GM21825 (cell line): ENCODE results near the gene NAALAD2.
"Not testable (repeated sequence)": the region's sequence is repeated elsewhere in the genome, so short reads cannot be mapped to it uniquely, and the experiment has no call there.

ENCODE experiments used
- ATAC-seq: cut with Tn5 transposase; IDR thresholded peaks from one replicate; pipeline ENCODE4 v1.9.1; 2021; ENCODE audit warnings: mild to moderate bottlenecking, moderate library complexity; ENCODE audit not compliant: unreplicated experiment

Gene NAALAD2

DNA sequence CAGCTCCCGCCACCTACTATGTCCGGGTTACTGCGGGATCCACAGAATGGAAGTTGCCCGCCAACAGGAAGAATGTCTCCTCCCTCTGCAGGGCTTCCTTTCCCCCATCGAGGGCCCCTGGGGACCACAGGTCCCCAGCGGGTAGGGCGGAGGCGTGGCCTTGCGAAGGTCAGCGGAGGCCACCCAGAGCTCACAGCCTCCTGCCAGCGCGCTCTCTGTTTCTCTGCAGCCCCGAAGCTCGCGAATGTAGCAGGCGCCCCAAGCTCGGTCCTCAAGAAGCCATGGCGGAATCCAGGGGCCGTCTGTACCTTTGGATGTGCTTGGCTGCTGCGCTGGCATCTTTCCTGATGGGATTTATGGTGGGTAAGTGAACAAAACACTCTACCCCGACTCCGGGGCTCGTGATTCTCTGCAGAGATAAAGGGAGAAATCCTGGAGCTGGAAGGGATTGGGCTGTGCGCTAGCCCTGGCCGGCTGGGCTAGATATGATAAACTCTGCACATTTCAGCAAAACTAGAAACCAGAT is at the start of gene NAALAD2:
Gene NAALAD2 (plus strand): TSS at position 186 of the 526 bp plus-strand sequence. CDS start 96 bp downstream, at position 282.
- ATAC-seq: peak; percentile 93

DNA sequence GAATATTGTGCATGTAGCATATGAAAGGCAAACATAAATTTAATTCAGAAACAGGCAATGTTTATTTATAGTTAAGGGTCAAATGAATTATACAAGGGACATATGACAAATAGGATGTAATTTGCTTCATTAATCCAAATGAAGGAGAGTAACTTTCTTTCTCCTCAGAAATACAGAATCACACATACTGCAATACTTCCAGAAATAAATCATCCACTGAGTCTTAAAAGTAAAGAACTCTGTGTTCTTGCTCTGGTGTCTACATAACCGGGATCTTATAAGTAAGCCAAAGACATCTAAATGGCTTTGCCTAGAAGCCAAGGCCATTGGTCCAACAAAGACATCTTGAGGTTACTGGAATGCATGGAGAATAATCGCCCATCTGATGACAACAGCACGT is 48.8 kb upstream of the NAALAD2 start, which contains the start of gene UBTFL1:
Gene UBTFL1 (plus strand): TSS at position 301 of the 400 bp plus-strand sequence. CDS start 0 bp downstream, at position 301.
- ATAC-seq: not testable (repeated sequence)

- not testable (repeated sequence) for ATAC-seq
Measured at GRCh38 chr11:90088731-90089130, 45.7 kb upstream of the NAALAD2 start.

GRCh38 chr11:90095230-90095924 is 39.1 kb upstream of the NAALAD2 start:
- ATAC-seq: not testable (repeated sequence)

DNA sequence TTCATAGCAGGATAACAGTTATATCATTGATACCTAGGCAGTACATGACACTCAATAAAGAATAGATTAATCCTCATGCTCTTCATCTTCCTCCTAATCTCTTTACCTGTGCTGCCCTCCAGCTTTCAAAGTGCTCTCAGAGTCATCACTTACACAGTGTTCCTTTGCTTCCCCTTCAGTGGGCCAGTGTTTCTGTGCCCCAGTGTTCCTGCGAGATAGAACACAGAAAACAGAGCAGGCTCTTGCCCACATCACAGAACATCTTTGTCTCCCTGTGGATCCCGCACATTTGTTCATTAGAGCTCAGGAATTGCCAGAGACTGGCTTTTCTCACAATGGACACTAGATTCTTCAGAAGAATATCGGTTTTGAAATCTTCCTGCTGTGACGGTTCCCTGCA is 36.2 kb upstream of the NAALAD2 start:
- ATAC-seq: not testable (repeated sequence)

DNA sequence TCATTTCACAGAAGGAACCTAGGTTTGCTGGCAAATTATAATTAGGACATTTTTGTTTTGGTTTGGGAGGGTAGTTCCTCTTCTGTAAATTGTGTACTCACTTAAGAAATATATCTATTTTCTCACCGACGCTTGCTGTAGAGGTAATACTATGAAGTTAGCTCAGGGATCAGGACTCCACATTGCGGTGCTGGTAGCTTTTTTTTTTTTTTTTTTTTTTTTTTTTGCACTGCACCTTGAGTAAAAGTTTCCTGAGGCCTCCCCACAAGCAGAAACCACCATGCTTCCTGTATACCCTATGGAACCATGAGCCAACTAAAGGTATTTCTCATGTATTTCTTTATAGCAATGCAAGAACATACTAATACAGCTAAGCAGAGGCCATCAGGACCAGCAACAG is 34.0 kb upstream of the NAALAD2 start:
- no peak for ATAC-seq

DNA sequence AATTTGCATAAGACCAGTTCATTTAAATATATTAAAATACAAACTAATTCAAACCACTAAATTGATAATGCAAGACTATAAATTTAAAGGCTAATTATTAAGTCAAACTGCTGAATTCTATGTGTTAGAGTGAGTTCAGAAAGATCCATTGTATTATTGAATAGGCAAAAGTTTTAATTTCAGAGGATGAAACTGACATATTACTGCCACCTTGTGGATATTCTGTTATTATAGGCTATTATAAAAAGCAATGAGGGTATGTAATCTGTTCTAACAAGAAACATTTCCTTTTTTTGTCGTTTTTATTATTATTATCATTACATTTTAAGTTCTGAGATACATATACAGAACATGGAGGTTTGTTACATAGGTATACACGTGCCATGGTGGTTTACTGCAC is 20.9 kb upstream of the NAALAD2 start:
- no peak for ATAC-seq

DNA sequence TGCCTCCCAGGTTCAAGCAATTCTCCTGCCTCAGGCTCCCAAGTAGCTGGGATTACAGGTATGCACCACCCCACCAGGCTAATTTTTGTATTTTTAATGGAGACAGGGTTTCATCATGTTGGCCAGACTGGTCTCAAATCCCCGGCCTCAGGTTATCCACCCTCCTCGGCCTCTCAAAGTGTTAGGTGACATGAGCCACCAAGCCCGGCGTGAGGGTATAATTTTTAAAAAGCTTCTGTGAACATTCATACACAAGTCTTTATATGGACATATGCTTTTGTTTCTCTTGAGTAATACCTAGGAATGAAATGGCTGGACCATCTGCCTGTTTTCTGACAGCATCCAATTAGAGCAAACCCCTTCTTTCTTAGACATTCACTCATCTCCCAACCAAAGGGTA is 14.3 kb upstream of the NAALAD2 start:
- no peak for ATAC-seq

DNA sequence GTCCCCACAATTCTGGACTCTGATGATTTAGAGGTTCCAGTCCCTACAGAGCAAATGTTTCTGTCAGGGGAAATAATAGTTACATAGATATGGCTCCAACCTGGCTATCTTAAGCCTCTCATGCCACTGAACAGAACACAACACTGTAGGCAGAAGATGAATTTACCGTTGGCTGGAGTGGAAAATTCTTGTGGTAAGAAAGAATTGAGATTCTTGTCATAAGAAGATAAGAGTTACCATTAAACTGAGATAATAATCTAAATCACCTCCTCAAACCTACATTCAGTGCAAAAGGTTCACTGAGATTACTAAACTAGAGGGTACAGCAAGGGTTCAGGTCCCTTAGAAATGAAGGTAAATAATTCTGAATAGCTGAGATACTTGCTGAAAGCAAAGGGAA is 10.1 kb upstream of the NAALAD2 start:
- no peak for ATAC-seq

- ATAC-seq: no peak
Measured at GRCh38 chr11:90124946-90125345, 9.5 kb upstream of the NAALAD2 start.

GRCh38 chr11:90133560-90134477 is 644 bp upstream of the NAALAD2 start:
- no peak for ATAC-seq

DNA sequence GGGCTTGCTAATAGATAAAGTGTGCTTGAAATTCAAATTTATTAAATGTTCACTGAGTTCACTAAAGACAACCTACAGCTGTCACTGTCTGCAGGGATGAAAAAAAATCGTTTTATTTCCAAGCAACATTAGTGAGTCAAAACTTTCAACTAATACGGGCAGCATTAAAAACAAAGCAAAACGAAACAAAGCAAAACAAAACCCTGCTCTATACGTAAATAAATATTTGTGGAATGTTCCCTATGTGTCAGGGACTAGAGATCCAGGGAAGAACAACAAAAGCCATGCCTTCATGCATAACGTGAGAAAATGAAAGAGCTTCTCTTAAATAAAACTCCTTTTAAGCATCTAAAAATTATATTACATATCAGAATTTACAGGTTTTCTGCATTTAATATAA is 553 bp downstream of the NAALAD2 start:
- no peak for ATAC-seq

- ATAC-seq: no peak
Measured at GRCh38 chr11:90148900-90149299, 14.4 kb downstream of the NAALAD2 start.

DNA sequence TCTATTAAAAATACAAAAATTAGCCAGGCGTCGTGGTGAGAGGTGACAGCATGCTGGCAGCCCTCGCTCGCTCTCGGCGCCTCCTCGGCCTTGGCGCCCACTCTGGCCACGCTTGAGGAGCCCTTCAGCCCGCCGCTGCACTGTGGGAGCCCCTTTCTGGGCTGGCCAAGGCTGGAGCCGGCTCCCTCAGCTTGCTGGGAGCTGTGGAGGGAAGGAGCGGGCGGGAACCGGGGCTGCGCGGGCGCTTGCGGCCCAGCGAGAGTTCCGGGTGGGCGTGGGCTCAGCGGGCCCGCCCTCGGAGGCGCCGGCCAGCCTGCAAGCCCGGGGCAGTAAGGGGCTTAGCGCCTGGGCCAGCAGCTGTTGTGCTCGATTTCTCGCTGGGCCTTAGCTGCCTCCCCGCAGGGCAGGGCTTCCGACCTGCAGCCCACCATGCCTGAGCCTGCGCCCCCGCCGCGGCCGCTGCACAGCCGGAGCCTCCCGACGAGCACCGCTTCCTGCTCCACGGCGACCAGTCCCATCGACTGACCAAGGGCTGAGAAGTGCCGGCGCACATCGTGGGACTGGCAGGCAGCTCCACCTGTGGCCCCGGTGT is 32.6 kb downstream of the NAALAD2 start:
- not testable (repeated sequence) for ATAC-seq

- not testable (repeated sequence) for ATAC-seq
Measured at GRCh38 chr11:90167704-90168103, 33.2 kb downstream of the NAALAD2 start.

DNA sequence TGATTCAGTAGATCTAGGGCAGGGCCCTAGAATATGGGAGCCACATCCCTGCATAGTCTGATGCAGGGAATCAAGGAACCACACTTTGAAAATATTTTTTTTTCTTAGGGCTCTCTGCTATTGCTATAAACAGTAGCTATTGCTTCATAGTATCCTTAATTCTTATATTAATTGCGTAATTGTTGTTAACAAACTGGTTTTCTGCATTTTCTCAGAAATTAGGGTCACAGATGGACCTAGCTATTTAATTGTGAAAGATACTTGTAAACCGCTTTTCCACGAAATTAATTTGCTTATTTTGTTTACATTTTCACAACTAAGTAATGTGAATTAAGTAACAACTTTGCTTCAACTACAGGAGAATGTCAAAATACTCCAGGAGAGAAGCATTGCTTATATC is 34.1 kb downstream of the NAALAD2 start:
- ATAC-seq: no peak

DNA sequence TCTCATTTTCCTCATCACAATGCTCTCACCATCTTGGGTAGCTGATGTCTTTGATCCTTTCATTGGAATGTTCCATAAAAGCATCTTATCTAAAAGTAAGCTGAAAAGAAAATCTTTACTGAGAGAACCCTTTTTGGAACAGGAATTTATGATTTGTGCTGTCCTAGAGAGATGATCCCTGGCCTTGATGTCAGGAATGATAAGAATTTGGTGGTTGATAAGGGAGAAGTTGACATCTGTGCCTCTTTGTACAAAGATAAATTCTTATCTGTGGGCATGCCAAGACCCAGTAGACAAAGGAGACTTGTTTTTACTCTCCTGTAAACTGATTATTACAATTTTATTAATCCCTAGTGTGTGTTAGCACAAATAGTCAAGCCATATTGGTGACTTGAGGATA is 36.9 kb downstream of the NAALAD2 start:
- no peak for ATAC-seq

DNA sequence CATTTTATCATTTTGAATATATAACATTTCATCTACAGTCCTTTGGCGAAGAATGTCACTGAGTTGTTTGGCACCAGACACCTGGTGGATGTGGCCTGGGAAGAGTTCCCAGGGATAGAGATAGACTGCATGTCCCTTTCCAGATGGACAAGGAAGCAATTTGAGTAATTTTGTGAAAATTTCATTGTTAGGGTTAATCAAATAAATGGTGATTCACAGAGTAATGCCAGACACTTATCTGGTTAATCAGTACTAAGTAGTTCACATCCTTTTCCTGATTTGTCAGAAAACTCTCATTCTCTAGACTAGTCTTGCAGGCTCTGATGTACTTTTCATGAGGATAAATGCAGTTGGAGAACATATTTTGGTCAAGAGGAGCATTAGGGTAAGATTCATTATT is 41.6 kb downstream of the NAALAD2 start:
- no peak for ATAC-seq

GRCh38 chr11:90178751-90179150 is 44.3 kb downstream of the NAALAD2 start:
- ATAC-seq: no peak

- no peak for ATAC-seq
Measured at GRCh38 chr11:90179923-90180322, 45.5 kb downstream of the NAALAD2 start.

DNA sequence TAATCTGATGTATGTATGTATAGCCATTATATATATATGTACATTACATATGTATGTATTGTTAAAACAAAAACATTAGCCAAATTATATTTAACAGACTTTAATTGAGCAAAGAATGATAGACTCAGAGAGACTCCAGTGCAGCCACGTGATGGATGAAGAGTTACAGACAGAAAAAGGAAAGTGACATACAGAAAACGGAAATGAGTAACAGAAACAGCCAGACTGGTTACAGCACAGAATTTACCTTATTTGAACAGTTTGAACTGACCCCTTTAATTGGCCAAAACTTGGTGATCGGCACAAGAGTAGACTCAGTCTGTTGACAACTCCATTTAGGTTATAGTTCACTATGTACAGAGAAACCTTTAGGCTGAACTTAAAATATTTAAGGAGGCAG is 53.4 kb downstream of the NAALAD2 start:
- no peak for ATAC-seq
